SU-DHL-6 (cell line): Measurements from ENCODE around the gene PC.
A peak's percentile ranks its signal among the peaks of the same experiment; 100 is the strongest.

ENCODE experiments used
- H2AFZ ChIP-seq: fragments of 200-600 bp; sonication (generic); 2 replicates; pipeline ENCODE4 v1.6.1; 2014; ENCODE audit warnings: low read depth, mild to moderate bottlenecking, moderate library complexity, mixed read lengths, antibody characterized with exemption, low read length; ENCODE audit not compliant: severe bottlenecking
- H3F3A ChIP-seq: fragments of 200-600 bp; shearing (Covaris generic); 2 replicates; pipeline ENCODE4 v1.6.0; 2016; ENCODE audit warnings: antibody characterized with exemption, mild to moderate bottlenecking; ENCODE audit not compliant: insufficient read depth
- H3K27ac ChIP-seq: fragments of 200-600 bp; sonication (generic); 2 replicates; pipeline ENCODE4 v1.5.1; 2016; ENCODE audit warnings: low read depth, mild to moderate bottlenecking, low read length, moderate library complexity, mixed read lengths
- H3K27me3 ChIP-seq: fragments of 200-600 bp; sonication (generic), shearing (Covaris generic); 2 replicates; pipeline ENCODE4 v1.6.0; 2014; ENCODE audit warnings: mild to moderate bottlenecking, low read length
- H3K36me3 ChIP-seq: fragments of 200-600 bp; sonication (generic); 2 replicates; pipeline ENCODE4 v1.6.1; 2014; ENCODE audit warnings: mild to moderate bottlenecking, low read length, mixed read lengths
- H3K4me2 ChIP-seq: fragments of 300-600, 200-600 bp; shearing (Covaris generic), sonication (generic); 2 replicates; pipeline ENCODE4 v1.6.0; 2014; ENCODE audit warnings: low read length, low read depth, mild to moderate bottlenecking; ENCODE audit not compliant: poor library complexity, severe bottlenecking
- H3K4me3 ChIP-seq: fragments of 200-600 bp; sonication (generic); 2 replicates; pipeline ENCODE4 v1.5.1; 2014; ENCODE audit warnings: antibody characterized with exemption, low read length, mild to moderate bottlenecking, mixed read lengths; ENCODE audit not compliant: insufficient read depth, poor library complexity, severe bottlenecking
- H3K79me2 ChIP-seq: fragments of 200-600 bp; sonication (generic); 2 replicates; pipeline ENCODE4 v1.6.1; 2014; ENCODE audit warnings: mild to moderate bottlenecking, low read length, moderate library complexity; ENCODE audit not compliant: insufficient read depth
- H3K9ac ChIP-seq: fragments of 200-600 bp; sonication (generic); 2 replicates; pipeline ENCODE4 v1.7.0; 2014; ENCODE audit warnings: mild to moderate bottlenecking, low read length
- H3K9me2 ChIP-seq: fragments of 200-600 bp; sonication (generic); replicated peaks from 2 replicates; pipeline ENCODE4 v1.6.1; 2014; ENCODE audit warnings: low read length; ENCODE audit not compliant: insufficient read depth
- H3K9me3 ChIP-seq: fragments of 200-600 bp; sonication (generic); 2 replicates; pipeline ENCODE4 v1.6.1; 2014; ENCODE audit warnings: low read length, mixed read lengths; ENCODE audit not compliant: insufficient read depth
- H4K20me1 ChIP-seq: fragments of 200-600 bp; sonication (generic); 2 replicates; pipeline ENCODE4 v1.6.1; 2014; ENCODE audit warnings: low read depth, mild to moderate bottlenecking, antibody characterized with exemption, low read length, moderate library complexity, mixed read lengths
- EZH2phosphoT487 ChIP-seq: fragments of 200-600 bp; sonication (generic), shearing (Covaris generic); conservative IDR thresholded peaks from 2 replicates; pipeline ENCODE4 v1.6.1; 2018; ENCODE audit warnings: mild to moderate bottlenecking, antibody characterized with exemption, low read length, moderate library complexity, mixed read lengths
- TF ChIP-seq, protein P1 (sequence below): fragments of 200-600 bp; sonication (generic); IDR thresholded peaks from one replicate; pipeline ENCODE4 v1.5.1; 2017; ENCODE audit warnings: antibody characterized with exemption, mild to moderate bottlenecking, low read length, moderate library complexity; ENCODE audit not compliant: insufficient read depth, poor library complexity, severe bottlenecking

The PC gene

DNA sequence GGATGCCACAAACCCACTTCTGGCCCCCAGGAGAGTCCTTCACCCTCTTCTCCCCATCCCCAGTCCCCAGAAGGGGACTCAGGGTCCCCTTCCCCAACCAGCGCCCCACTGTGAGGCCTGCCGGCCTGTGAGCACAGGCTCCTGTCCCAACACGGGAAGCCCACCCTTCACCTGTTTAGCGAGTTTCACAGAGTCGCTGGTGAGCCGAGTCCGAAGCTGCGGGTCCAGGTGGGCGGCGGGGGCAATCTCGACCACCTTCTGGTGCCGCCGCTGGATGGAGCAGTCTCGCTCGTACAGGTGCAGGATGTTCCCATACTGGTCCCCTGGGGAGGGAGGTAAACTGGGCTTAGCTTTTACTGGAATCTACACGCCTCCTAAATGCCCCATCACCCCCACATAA, 88.1 kb downstream of the PC start:
- Histone ChIP-seq H3K36me3 (no peaks in the 10 kb centered on the region), H3K4me3 (no peak overlapping the region), H3K27ac (no peak overlapping the region), H2AFZ (no peak overlapping the region), H3K27me3 (no peaks in the 10 kb centered on the region), H3K79me2 (no peaks in the 10 kb centered on the region), H3F3A (peaks cover 6% of the 10 kb centered on the region), H4K20me1 (no peaks in the 10 kb centered on the region), H3K9me2 (no peaks in the 10 kb centered on the region), H3K4me2 (no peak overlapping the region), H3K9ac (no peak overlapping the region), H3K9me3 (no peaks in the 10 kb centered on the region)
- TF ChIP-seq, protein P1, sequence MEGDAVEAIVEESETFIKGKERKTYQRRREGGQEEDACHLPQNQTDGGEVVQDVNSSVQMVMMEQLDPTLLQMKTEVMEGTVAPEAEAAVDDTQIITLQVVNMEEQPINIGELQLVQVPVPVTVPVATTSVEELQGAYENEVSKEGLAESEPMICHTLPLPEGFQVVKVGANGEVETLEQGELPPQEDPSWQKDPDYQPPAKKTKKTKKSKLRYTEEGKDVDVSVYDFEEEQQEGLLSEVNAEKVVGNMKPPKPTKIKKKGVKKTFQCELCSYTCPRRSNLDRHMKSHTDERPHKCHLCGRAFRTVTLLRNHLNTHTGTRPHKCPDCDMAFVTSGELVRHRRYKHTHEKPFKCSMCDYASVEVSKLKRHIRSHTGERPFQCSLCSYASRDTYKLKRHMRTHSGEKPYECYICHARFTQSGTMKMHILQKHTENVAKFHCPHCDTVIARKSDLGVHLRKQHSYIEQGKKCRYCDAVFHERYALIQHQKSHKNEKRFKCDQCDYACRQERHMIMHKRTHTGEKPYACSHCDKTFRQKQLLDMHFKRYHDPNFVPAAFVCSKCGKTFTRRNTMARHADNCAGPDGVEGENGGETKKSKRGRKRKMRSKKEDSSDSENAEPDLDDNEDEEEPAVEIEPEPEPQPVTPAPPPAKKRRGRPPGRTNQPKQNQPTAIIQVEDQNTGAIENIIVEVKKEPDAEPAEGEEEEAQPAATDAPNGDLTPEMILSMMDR: no peak
- TF ChIP-seq EZH2phosphoT487: no peak

DNA sequence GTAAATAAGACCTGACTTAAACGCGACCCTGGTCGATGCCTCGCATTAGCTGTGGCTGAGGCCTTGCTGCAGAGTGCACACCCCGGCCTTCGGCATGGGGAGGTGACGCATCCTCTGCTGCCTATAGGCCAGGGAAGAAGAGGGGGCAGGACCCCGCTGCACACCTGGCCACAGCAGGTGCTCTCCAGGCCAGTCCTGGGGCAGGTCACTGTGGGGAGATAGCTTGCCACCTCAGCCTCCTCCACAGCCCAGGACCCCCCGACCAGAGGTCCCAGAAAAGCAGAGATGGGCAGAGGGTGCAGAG, 88.7 kb downstream of the PC start:
- H3K79me2 ChIP-seq: no peaks in the 10 kb centered on the region
- no peaks in the 10 kb centered on the region for H3K9me2 ChIP-seq
- no peak overlapping the region for H3K27ac ChIP-seq
- H3F3A ChIP-seq: peaks cover 6% of the 10 kb centered on the region
- no peak overlapping the region for H2AFZ ChIP-seq
- no peak overlapping the region for H3K9ac ChIP-seq
- no peaks in the 10 kb centered on the region for H3K9me3 ChIP-seq
- no peaks in the 10 kb centered on the region for H3K27me3 ChIP-seq
- no peak overlapping the region for H3K4me3 ChIP-seq
- H4K20me1 ChIP-seq: no peaks in the 10 kb centered on the region
- H3K4me2 ChIP-seq: no peak overlapping the region
- no peaks in the 10 kb centered on the region for H3K36me3 ChIP-seq
- TF ChIP-seq, protein P1: no peak
- no peak for TF ChIP-seq EZH2phosphoT487

DNA sequence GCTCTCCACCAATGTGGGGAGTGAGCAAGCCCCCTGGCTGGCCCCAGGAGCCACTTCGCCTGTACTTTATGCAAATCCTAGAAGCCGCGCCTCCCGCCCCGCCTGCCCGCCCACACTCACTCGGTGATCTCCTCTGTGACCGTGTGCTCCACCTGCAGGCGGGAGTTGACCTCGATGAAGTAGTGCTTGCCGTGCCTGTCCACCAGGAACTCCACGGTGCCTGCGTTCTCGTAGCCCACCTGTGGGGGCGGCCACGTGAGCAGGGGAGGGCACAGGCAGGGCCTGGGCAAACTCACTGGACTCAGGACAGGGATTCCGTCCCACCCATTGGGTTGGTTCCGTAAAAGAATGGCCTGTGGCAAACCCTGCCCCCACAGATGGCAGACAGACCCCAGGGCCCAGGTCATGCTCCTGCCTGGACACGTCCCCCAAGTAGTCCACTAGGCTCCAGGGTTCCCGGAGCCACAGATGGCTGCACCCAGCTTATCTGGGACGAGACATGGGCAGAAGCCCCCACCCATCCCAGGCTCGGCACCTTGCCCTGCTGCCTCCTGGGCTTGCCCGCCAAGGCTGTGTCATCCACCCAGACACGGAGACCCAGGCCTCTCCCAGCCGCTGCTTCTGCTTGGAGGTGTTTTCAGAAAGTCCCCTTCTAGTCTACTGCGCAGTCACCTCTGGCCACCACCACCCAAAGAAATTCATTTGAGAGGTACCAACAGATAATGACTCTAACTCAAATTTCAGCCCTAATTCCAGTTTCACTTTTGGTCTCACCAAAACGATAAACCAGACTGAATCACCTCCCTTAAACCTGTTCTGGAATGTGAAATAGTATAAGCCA, 89.2 kb downstream of the PC start:
- TF ChIP-seq, protein P1: peak; percentile 62
- TF ChIP-seq EZH2phosphoT487: no peak
- Histone ChIP-seq H3K79me2 (no peaks in the 10 kb centered on the region), H3K4me3 (no peak overlapping the region), H3K9me2 (no peaks in the 10 kb centered on the region), H3K27ac (no peak overlapping the region), H3K36me3 (no peaks in the 10 kb centered on the region), H3K4me2 (peak overlapping the region; percentile 43), H2AFZ (peak overlapping the region; percentile 68), H4K20me1 (no peaks in the 10 kb centered on the region), H3K9ac (no peak overlapping the region), H3K9me3 (no peaks in the 10 kb centered on the region), H3K27me3 (no peaks in the 10 kb centered on the region), H3F3A (peaks cover 6% of the 10 kb centered on the region)
